ENCODE measurements around the gene TBPL2. TPM values are rescaled to one million over a fixed set of nuclear protein-coding genes. Genes with fewer than 3 reads are reported as not detected.
A peak's percentile ranks its signal among the peaks of the same experiment; 100 is the strongest.

Gene TBPL2
- total RNA-seq, 1 donor from 2014 or later, result not detected

DNA sequence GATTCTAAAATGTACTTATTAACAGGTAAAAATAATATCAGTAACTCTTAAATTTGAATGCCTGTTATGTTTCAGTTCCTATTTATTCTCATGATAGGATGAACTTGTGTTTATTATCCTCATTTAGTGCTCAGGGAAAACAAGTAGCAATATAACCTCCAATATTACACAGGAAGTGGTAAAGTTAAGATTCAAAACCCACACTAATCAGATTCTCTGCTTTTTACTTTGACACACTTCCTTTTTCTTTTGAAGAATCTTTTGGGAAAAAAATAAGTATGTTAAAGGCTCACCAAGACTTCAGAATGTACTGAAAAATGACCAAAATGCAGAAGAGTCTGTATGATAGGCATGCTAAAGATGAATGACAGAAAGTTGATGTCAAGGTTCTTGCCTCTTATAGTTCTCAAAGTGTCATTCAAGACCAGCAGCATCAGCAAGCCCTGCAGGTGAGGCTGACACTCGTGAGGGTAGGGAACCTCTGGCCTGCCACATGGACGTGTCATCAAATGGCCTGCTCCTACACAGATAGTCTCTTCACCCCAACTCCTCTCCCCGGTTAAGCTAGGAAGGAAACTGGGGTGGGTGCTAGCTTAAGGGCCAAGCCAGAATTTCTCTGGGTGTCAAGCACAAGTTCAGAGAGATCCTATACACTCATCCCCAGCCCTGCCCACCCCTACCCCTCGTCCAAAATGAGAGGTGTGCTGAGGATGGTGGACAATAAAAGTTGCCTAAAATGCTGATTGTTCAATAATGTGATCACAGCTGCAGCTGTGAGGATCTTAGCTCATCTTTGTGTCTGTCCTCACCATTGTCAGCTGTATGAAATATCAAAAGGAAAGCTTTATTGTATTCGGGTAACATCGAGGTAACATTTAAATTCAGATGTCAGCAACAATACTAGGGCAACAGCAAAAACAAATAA is 6.3 kb downstream of the TBPL2 start:
- no peak overlapping the region for H3K4me3 Mint-ChIP-seq (ENCODE audit: unreplicated experiment)
- H3K9me3 Mint-ChIP-seq (ENCODE audit: low read depth), result no peaks in the 10 kb centered on the region
- no peak overlapping the region for H3K27ac Mint-ChIP-seq (ENCODE audit: unreplicated experiment)
- peaks cover 6% of the 10 kb centered on the region for H3K4me1 Mint-ChIP-seq (ENCODE audit: low read depth)
- no peaks in the 10 kb centered on the region for H3K36me3 Mint-ChIP-seq (ENCODE audit: low read depth)
- DNase-seq (ENCODE audit: low spot score), result no peak
- H3K27me3 Mint-ChIP-seq (ENCODE audit: low read depth), result peaks cover 34% of the 10 kb centered on the region
- TF ChIP-seq CTCF (IDR thresholded peaks at IDR 0.05), result no peak

DNA sequence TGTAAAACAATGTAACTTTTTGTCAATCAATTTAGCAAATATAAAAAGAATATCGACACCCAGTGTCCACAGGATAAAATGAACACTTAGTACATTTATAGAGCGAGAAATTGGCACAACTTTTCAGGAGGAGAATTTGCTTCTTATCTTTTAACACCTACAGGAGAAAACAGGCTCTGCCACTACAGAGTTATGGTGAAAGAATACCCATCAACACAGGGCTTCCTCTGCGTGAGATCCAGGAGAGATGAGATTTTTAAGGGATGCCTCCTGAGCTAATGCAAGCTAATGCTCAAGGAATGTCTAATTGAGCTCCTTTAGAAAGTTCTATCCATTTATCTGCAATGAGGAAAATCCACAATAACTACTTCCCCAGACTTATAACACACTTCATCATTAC is 7.8 kb downstream of the TBPL2 start:
- H3K36me3 Mint-ChIP-seq (ENCODE audit: low read depth), result no peaks in the 10 kb centered on the region
- no peak overlapping the region for H3K4me3 Mint-ChIP-seq (ENCODE audit: unreplicated experiment)
- no peak for DNase-seq (ENCODE audit: low spot score)
- H3K9me3 Mint-ChIP-seq (ENCODE audit: low read depth), result no peaks in the 10 kb centered on the region
- peaks cover 27% of the 10 kb centered on the region for H3K27me3 Mint-ChIP-seq (ENCODE audit: low read depth)
- no peaks in the 10 kb centered on the region for H3K4me1 Mint-ChIP-seq (ENCODE audit: low read depth)
- H3K27ac Mint-ChIP-seq (ENCODE audit: unreplicated experiment), result no peak overlapping the region
- TF ChIP-seq CTCF (IDR thresholded peaks at IDR 0.05), result no peak

DNA sequence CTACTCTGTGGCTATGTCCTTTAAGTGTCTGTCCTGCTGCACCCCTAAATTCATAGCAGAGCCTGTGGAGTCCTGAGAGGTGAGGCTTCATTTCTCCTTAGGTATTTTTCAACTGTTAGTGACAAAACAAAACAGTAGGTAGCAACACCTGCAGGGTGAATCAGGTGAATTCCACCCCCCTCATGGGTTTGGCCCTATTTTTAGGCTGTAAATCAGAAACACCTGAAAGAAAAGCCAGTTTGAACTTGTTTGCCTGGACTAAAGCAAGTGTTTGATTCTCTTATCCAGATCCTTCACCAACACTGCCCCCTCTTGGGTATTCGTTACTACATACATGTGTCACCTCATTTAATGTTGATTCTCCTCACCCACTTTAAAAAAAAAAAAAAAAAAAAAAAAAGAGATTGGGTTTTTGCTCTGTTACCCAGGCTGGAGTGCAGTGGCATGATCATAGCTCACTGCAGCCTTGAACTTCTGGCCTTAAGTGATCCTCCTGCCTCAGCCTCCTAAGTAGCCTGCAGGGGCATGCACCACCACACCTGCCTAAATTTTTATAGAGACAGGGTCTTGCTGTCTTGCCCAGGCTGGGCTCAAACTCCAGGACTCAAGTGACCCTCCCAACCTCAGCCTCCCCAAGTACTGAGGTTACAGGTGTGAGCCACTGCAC is 10.3 kb downstream of the TBPL2 start:
- Mint-ChIP-seq H3K27ac (ENCODE audit: unreplicated experiment) (no peak overlapping the region), H3K27me3 (ENCODE audit: low read depth) (peaks cover 24% of the 10 kb centered on the region), H3K4me3 (ENCODE audit: unreplicated experiment) (no peak overlapping the region), H3K9me3 (ENCODE audit: low read depth) (no peaks in the 10 kb centered on the region), H3K36me3 (ENCODE audit: low read depth) (no peaks in the 10 kb centered on the region), H3K4me1 (ENCODE audit: low read depth) (no peaks in the 10 kb centered on the region)
- DNase-seq (ENCODE audit: low spot score), result no peak
- peak; percentile 81 for TF ChIP-seq CTCF (IDR thresholded peaks at IDR 0.05)

DNA sequence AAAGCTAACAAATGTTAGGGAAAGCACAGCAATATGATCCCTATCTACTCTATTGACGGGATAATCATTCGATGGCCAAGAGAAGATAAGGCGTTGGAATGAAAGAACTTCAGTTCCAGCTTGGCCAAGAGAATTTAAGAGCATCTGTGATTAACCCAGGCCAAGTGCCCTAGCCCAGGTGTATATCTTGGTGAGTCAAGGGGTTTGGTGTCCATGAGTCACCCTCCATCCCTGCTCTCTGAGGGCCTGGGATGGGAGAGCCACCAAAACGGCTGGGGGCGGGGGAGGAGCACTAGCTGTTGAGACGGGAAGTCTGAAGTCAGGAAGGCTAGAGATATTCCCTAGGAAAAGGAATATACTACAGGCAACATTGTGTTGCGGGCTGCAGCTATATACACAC is 13.0 kb downstream of the TBPL2 start:
- no peaks in the 10 kb centered on the region for H3K9me3 Mint-ChIP-seq (ENCODE audit: low read depth)
- H3K27me3 Mint-ChIP-seq (ENCODE audit: low read depth), result peaks cover 16% of the 10 kb centered on the region
- no peak overlapping the region for H3K4me3 Mint-ChIP-seq (ENCODE audit: unreplicated experiment)
- no peaks in the 10 kb centered on the region for H3K36me3 Mint-ChIP-seq (ENCODE audit: low read depth)
- no peak for DNase-seq (ENCODE audit: low spot score)
- no peak for TF ChIP-seq CTCF (IDR thresholded peaks at IDR 0.05)
- H3K27ac Mint-ChIP-seq (ENCODE audit: unreplicated experiment), result no peak overlapping the region
- H3K4me1 Mint-ChIP-seq (ENCODE audit: low read depth), result no peaks in the 10 kb centered on the region

DNA sequence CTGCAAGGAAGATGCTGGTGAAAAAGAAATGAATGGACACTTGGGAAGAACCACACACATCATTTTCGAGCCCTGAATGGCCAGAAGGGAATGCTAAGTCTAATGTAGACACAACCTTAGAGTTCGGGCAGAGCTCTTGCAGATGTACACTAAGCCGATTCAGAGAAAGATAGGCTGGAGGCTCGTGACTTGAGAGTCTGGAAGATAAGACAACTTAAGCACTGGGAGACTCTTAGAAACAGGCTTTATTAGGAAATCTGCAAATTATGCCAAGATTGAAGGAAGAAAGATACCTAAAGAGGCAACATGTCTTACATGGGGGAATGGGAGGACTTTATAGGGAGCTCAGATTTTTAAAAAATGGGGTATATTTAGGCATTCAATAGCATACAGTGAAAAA is 13.5 kb downstream of the TBPL2 start:
- H3K4me1 Mint-ChIP-seq (ENCODE audit: low read depth), result no peaks in the 10 kb centered on the region
- TF ChIP-seq CTCF (IDR thresholded peaks at IDR 0.05), result no peak
- H3K9me3 Mint-ChIP-seq (ENCODE audit: low read depth), result no peaks in the 10 kb centered on the region
- H3K27me3 Mint-ChIP-seq (ENCODE audit: low read depth), result peaks cover 15% of the 10 kb centered on the region
- H3K36me3 Mint-ChIP-seq (ENCODE audit: low read depth), result no peaks in the 10 kb centered on the region
- no peak overlapping the region for H3K27ac Mint-ChIP-seq (ENCODE audit: unreplicated experiment)
- H3K4me3 Mint-ChIP-seq (ENCODE audit: unreplicated experiment), result no peak overlapping the region
- no peak for DNase-seq (ENCODE audit: low spot score)
